Measurements from ENCODE around the gene INIP.

Gene INIP

DNA sequence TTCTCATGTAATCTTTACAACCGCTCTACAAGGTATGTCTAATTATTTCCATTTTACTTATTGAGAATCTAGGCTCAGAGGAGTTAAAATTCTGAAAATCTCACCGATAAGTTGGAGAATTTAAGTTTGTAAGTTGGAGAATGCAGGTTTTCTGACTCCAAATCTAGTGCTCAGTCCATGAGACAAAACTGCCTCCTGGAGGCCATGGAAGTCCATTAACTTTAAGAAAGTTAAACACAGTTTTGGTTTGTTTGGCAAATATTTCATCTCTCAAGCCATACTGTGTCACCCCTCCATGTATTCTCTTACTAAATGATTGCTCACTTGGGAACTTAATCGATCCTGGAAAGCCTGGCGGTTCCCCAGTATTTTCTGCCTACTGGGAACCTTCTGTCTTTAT lies 52.6 kb downstream of the INIP start:
- no peak for DNase-seq

DNA sequence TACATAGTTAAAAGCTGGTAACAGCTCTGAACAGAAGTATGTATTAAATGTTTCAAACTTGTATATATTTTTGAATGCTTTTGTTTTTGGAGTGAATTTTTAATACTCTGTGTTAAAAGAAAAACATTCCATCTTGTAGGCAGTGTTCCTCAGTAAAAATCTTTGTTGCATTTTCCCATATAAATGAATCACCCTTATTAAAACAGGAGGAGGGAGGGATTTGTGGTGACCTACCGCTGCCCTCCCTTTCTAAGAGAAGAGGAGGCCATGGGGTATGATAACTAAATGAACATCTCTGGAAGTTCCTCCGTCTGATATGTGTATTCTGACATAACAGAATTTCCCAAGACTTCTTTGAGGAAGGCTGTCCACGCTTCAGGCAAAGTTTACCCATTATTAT lies 53.4 kb downstream of the INIP start:
- DNase-seq = no peak

DNA sequence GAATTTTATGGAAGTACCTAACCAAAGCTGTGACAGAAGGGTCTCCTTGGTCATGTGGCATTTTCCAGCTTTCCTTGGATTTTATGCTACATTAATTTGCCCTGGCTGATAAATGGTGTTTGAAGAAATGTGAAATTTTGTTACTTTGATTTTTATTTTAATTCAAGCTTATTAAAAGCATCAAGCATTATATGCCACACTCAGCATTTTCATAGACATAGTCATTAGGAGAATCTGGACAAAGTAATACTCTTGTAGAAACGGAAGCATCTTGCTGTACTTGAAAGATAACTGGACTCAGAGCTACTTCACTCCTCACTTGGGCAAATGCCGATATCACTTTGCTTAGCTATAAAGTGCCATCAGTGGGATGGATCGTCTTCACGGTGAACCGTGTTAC lies 54.2 kb downstream of the INIP start:
- DNase-seq = no peak

DNA sequence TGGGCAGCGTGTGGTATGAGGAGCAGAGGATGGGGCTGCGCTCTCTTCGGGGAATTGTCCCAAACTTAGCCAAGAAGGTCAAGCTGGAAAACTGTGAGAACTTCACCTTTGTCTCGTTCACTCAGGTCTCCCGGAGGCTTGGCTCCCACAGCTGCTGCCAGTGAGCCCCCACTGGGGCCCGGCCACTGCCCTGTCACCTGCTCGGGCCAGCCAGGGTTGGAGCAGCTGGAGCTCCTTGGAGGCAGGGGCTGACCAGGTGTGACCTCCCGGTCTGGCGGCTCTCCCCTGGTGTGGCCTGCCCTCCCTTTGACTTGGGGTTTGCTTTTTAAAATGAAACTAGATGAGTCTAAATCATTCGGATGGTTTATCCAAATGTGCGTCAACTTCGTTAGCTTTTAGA lies 58.0 kb downstream of the INIP start:
- DNase-seq = no peak

DNA sequence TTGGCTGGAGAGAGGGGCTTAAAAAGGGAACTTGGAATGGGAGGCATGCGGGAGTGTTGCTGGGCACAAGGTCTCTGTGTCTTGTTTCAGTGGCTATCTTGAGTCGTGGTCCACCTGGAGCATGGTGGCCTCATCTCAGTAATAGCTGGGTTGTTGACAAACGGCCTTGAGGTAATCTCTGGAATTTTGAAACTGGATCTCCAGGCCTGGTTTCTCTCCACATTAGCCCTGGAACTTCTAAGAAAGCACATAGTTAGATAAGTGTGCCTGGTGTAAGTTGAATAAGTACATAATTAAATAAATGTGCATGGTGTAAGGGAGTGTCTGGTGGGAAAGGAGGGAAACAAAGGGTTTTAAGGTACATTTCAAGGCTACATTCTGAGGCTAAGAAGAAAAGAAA lies 62.2 kb downstream of the INIP start:
- DNase-seq = no peak

DNA sequence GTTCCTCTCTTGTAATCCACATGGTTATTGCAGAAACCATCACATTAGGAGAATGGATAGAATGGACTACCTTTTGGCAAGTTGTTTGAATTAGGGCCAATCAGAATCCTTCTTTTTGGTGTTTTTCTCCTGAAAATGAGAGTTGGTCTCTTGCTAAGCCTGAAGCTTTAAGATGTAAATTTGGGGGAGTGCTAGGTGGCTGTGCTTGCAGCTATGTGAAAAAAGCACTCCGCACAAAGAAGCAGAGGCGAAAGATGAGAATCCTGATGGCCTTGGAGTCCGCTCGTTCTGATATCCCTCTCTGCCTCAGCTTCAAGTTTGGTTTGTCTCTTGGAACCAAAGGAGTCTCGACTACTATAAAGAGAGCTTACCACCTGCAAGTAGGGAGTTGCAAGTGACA lies 63.6 kb downstream of the INIP start:
- DNase-seq = no peak

DNA sequence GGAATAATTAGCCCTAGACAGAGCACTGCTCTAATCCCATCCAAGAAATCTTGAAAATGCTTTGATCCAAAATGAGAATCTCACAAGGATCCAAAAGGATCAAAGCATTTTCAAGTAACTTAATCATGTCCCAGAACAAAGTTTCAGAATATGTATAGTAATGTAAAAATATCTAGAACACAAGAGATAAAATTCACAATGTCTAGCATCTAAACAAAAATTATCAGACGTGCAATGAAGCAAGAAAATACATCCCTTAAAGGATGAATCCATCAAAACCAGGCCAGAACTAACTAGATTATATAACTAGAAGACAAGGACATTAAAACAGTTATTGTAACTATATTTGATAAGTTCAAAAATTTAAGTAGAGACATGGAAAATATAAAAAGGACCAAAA lies 69.3 kb downstream of the INIP start:
- no peak for DNase-seq

DNA sequence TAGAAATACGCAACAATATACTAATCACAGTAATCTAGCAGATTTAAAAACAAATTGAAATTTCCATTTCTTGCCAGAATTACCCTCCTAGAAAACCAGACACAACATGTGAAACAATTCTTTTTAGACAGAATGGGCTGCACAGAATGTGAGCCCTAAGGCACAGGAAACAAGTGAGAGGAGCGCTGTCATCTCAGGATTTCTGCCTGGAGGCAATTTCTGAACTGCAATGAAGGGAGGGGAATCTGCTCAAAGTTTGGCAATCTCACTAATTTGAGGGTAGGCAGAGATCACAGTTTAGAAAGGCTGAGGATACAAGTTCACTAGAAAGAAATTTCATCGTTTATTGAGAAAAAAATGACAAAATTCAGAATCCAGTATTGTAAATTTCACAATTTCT lies 70.3 kb downstream of the INIP start:
- DNase-seq = no peak

DNA sequence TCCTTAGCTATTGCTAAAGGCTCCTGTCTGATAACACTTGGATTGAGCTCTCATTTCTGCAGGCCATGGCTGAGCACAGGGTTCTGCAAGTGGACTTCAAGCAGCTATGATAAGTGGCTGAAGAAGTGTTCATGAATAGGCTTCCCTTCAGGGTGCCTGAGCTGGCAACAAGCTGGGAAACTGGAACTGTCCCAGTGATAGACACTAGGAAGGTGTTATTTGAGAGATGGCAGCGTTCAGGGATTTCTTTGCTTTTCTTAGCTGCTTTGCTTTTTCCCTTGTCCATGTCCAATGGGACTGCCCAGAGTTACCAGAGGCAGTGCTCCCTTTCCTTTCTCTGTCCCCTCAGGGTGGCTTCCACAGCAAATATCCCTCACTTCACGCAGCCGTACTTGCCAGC lies 75.8 kb downstream of the INIP start:
- DNase-seq = no peak

DNA sequence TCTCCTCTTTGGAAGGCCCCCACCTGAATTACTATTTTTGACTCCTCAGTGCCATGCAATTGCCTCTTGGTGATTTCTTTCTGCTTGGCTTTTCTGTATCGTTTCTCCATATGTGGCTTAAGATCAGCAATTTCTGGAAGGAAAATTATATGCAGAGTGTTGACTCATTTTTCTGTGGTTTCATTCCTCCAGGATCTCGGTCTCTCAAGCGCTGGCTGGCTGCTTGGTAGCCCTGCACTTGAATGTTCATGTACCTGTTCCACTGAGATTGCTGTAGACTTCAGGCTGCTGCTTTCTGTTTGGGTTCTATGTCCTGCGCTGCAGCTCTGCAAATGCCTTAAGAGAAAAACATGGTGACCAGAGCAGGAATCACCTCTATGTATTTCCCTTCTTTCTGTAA lies 77.6 kb downstream of the INIP start:
- no peak for DNase-seq

Data from NCI-H2081 treated with DMSO at 0.1 percent for 48 hours (cell line).